Heart left ventricle (tissue), 13 donors: ENCODE results near the gene ZBTB8B.

Source experiments
- CTCF ChIP-seq, 12 donors: fragments of 200-600 bp; sonication (generic) in 4 of 12; IDR thresholded peaks; one replicate each; pipeline versions ENCODE4 v1.5.0 to v1.8.0; 2018 to 2022; ENCODE audit warnings: antibody characterized with exemption in 12 of 12, mild to moderate bottlenecking in 5 of 12
- POLR2A ChIP-seq, 2 donors: fragments of 450-650 bp; IDR thresholded peaks; one replicate each; pipeline ENCODE4 v1.6.1; 2017; ENCODE audit warnings: antibody characterized with exemption in 2 of 2, mild to moderate bottlenecking in 2 of 2, moderate library complexity in 2 of 2
- donor health status: ischemic (EF 13 %, LVEDD 7.1; RV severe dilation, severe dysfunction).
- donor health status: DM: no; HTN: yes; CAD: no.
- donor health status: DM: no; HTN: no; CAD: no.
- donor health status: ischemic (EF 25% LVEDD 6.9; RV normal size, moderate dysfunction).
- donor health status: ischemic (EF 25% LVEDD 5.7; RV mildly dilated, moderate dysfunction).
- donor health status: ischemic (EF 35%, LVEDD 5.7; RV mildly dilated, moderate dysfunction).
- donor health status: nonischemic (EF 11% LVEDD 7.7; RV severe dilation, severe dysfunction).
- donor health status: DM: yes; HTN: yes; CAD: no.
- donor health status: PGD.
- donor health status: ischemic (EF 29% LVEDD 5.4; RV normal size, mild dysfunction).
- donor health status: nonischemic (EF 23%, LVEDD 6.1; RV moderate dilation, normal function).

- TF ChIP-seq CTCF (IDR thresholded peaks at IDR 0.05) (no peak), POLR2A (IDR thresholded peaks at IDR 0.05) (no peak)
These were observed 5.6 kb downstream of the ZBTB8B start for GRCh38 chr1:32470431-32470830.
